Neural cell (in vitro differentiated cells): ENCODE data around the gene DEFB132. TPM values are rescaled to one million over a fixed set of nuclear protein-coding genes. Genes with fewer than 3 reads are reported as not detected.

Experiments
- H2AFZ ChIP-seq: fragments of 200-600, 300-800 bp; sonication (generic), shearing (Covaris generic); 2 replicates; pipeline ENCODE4 v1.6.0; 2014; ENCODE audit warnings: low read depth, mild to moderate bottlenecking, antibody characterized with exemption, low read length, moderate library complexity
- H3F3A ChIP-seq: fragments of 200-600 bp; shearing (Covaris generic); 2 replicates; pipeline ENCODE4 v1.6.1; 2016; ENCODE audit warnings: mild to moderate bottlenecking, moderate library complexity, mixed read lengths, antibody characterized with exemption, low read length; ENCODE audit not compliant: insufficient read depth, poor library complexity, severe bottlenecking
- H3K27ac ChIP-seq: fragments of 200-600, 300-800 bp; sonication (generic), shearing (Covaris generic); 2 replicates; pipeline ENCODE4 v1.5.1; 2014; ENCODE audit warnings: mild to moderate bottlenecking, low read length, moderate library complexity
- H3K27me3 ChIP-seq: fragments of 300-800, 200-600 bp; sonication (generic), shearing (Covaris generic); 2 replicates; pipeline ENCODE4 v1.6.0; 2014; ENCODE audit warnings: mild to moderate bottlenecking, low read depth, low read length, moderate library complexity; ENCODE audit not compliant: insufficient read depth
- H3K36me3 ChIP-seq: fragments of 300-800, 200-600 bp; sonication (generic), shearing (Covaris generic); 2 replicates; pipeline ENCODE4 v1.5.1; 2014; ENCODE audit warnings: mild to moderate bottlenecking, antibody characterized with exemption, low read length, moderate library complexity; ENCODE audit not compliant: insufficient read depth
- H3K4me2 ChIP-seq: fragments of 300-800, 200-600 bp; sonication (generic), shearing (Covaris generic); 2 replicates; pipeline ENCODE4 v1.6.0; 2014; ENCODE audit warnings: mild to moderate bottlenecking, low read length
- H3K4me3 ChIP-seq: fragments of 300-800, 200-600 bp; sonication (generic), shearing (Covaris generic); 2 replicates; pipeline ENCODE4 v1.5.1; 2014; ENCODE audit warnings: mild to moderate bottlenecking, low read length, moderate library complexity
- H3K79me2 ChIP-seq: fragments of 200-600 bp; shearing (Covaris generic); replicated peaks from 2 replicates; pipeline ENCODE4 v1.6.0; 2014; ENCODE audit warnings: mild to moderate bottlenecking, low read length, moderate library complexity; ENCODE audit not compliant: insufficient read depth
- H3K9ac ChIP-seq: fragments of 300-800, 200-600 bp; sonication (generic), shearing (Covaris generic); 2 replicates; pipeline ENCODE4 v1.6.1; 2016; ENCODE audit warnings: mild to moderate bottlenecking, low read length, mixed read lengths
- H3K9me2 ChIP-seq: fragments of 200-600 bp; shearing (Covaris generic); 2 replicates; pipeline ENCODE4 v1.6.1; 2016; ENCODE audit warnings: mild to moderate bottlenecking, low read length, mixed read lengths; ENCODE audit not compliant: insufficient read depth
- H3K9me3 ChIP-seq: fragments of 200-600, 300-800 bp; sonication (generic), shearing (Covaris generic); 2 replicates; pipeline ENCODE4 v1.6.1; 2016; ENCODE audit warnings: mild to moderate bottlenecking, mixed run types, low read length, moderate library complexity, mixed read lengths
- H4K20me1 ChIP-seq: fragments of 200-600 bp; shearing (Covaris generic); 2 replicates; pipeline ENCODE4 v1.6.1; 2016; ENCODE audit warnings: mild to moderate bottlenecking, mixed run types; ENCODE audit not compliant: insufficient read depth
- CTCF ChIP-seq: fragments of 450-650 bp; IDR thresholded peaks from 2 replicates; pipeline ENCODE4 v1.5.1; 2014; ENCODE audit warnings: antibody characterized with exemption, mild to moderate bottlenecking, moderate library complexity; ENCODE audit not compliant: poor library complexity, severe bottlenecking
- EP300 ChIP-seq: fragments of 450-650 bp; conservative IDR thresholded peaks from 2 replicates; pipeline ENCODE4 v1.6.1; 2014; ENCODE audit warnings: antibody characterized with exemption, mild to moderate bottlenecking, moderate library complexity; ENCODE audit not compliant: poor library complexity, severe bottlenecking
- EZH2 ChIP-seq: fragments of 200-600, 300-800 bp; shearing (Covaris generic), sonication (generic); IDR thresholded peaks from 2 replicates; pipeline ENCODE4 v1.6.1; 2014; ENCODE audit warnings: antibody characterized with exemption, low read length, borderline replicate concordance, mild to moderate bottlenecking; ENCODE audit not compliant: insufficient read depth, poor library complexity, severe bottlenecking
- MXI1 ChIP-seq: fragments of 450-650 bp; conservative IDR thresholded peaks from 2 replicates; pipeline ENCODE4 v1.6.1; 2014; ENCODE audit warnings: antibody characterized with exemption, mild to moderate bottlenecking; ENCODE audit not compliant: poor library complexity, severe bottlenecking
- POLR2AphosphoS5 ChIP-seq: IDR thresholded peaks from 2 replicates; pipeline ENCODE4 v1.6.1; 2012
- RAD21 ChIP-seq: fragments of 450-650 bp; conservative IDR thresholded peaks from 2 replicates; pipeline ENCODE4 v1.6.1; 2014; ENCODE audit warnings: antibody characterized with exemption, mild to moderate bottlenecking, moderate library complexity
- REST ChIP-seq: IDR thresholded peaks from 2 replicates; pipeline ENCODE4 v1.6.1; 2012; ENCODE audit warnings: borderline replicate concordance
- SMC3 ChIP-seq: fragments of 450-650 bp; conservative IDR thresholded peaks from 2 replicates; pipeline ENCODE4 v1.6.1; 2014; ENCODE audit warnings: antibody characterized with exemption, mild to moderate bottlenecking, moderate library complexity; ENCODE audit not compliant: poor library complexity
- TAF1 ChIP-seq: IDR thresholded peaks from 2 replicates; pipeline ENCODE4 v1.6.1; 2012; ENCODE audit warnings: low read depth
- polyA plus RNA-seq: library from polyadenylated mRNA; depleted of rRNA; stranded (reverse); fragments of >200 nt; gene quantifications from 2 replicates; pipeline ENCODE4 v1.2.3, GENCODE V29; 2014

The DEFB132 gene
- polyA plus RNA-seq, 1 donor from 2014 or later: not detected

DNA sequence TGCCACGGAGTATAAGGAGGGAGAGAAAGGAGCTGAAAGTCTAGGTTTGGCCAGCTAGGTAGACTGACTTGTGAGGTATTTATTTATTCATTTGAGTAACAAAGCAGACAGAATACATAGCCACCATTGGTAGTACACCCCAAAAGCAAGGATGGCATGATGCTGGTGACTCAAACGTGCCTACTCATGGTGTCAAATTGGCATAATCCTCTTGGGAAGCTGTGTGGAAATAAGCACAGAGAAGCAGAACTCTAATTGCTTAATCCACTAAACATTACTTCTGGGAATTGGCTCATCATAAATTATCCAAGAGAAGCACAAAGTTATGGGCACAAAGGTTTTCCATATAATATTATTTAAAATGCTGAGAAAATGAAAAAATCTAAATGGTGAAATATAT lies 2.5 kb downstream of the DEFB132 start:
- Histone ChIP-seq H3K79me2 (no peaks in the 10 kb centered on the region), H3K9me2 (no peaks in the 10 kb centered on the region), H2AFZ (no peak overlapping the region), H3K9ac (no peak overlapping the region), H3K36me3 (no peaks in the 10 kb centered on the region), H3F3A (no peaks in the 10 kb centered on the region), H3K27ac (no peak overlapping the region), H3K4me2 (no peak overlapping the region), H3K4me3 (no peak overlapping the region), H3K27me3 (no peaks in the 10 kb centered on the region), H4K20me1 (no peaks in the 10 kb centered on the region), H3K9me3 (no peaks in the 10 kb centered on the region)
- TF ChIP-seq REST (no peak), EP300 (no peak), EZH2 (no peak), POLR2AphosphoS5 (no peak), MXI1 (no peak), SMC3 (no peak)

- H3K9ac ChIP-seq: no peak overlapping the region
- H3K4me3 ChIP-seq: no peak overlapping the region
- H3K9me2 ChIP-seq: no peaks in the 10 kb centered on the region
- no peaks in the 10 kb centered on the region for H3K9me3 ChIP-seq
- no peaks in the 10 kb centered on the region for H3K79me2 ChIP-seq
- no peaks in the 10 kb centered on the region for H3F3A ChIP-seq
- no peaks in the 10 kb centered on the region for H4K20me1 ChIP-seq
- no peak overlapping the region for H3K27ac ChIP-seq
- TF ChIP-seq CTCF: no peak
- no peak for TF ChIP-seq REST
- TF ChIP-seq SMC3: no peak
- TF ChIP-seq RAD21: no peak
- no peak for TF ChIP-seq EP300
- no peak for TF ChIP-seq POLR2AphosphoS5
- no peak for TF ChIP-seq EZH2
- TF ChIP-seq MXI1: no peak
- TF ChIP-seq TAF1: no peak
- H2AFZ ChIP-seq: no peak overlapping the region
- no peaks in the 10 kb centered on the region for H3K36me3 ChIP-seq
- no peaks in the 10 kb centered on the region for H3K27me3 ChIP-seq
- H3K4me2 ChIP-seq: no peak overlapping the region
Measured at GRCh38 chr20:263701-264100, 6.2 kb downstream of the DEFB132 start.
